Colonic mucosa (tissue), 4 donors: ENCODE data around the gene EPHX1. TPM values are rescaled to one million over a fixed set of nuclear protein-coding genes. Genes with fewer than 3 reads are reported as not detected.
"Not testable (repeated sequence)": the region's sequence is repeated elsewhere in the genome, so short reads cannot be mapped to it uniquely, and the experiment has no call there.

Source experiments
- DNase-seq: peaks from one replicate; pipeline ENCODE4 v3.0.0-alpha.2; 2020
- H3K27ac ChIP-seq: fragments of 200-600 bp; one replicate; pipeline ENCODE4 v1.8.0; 2021
- H3K27me3 ChIP-seq: fragments of 200-600 bp; one replicate; pipeline ENCODE4 v1.8.0; 2021
- H3K36me3 ChIP-seq: fragments of 200-600 bp; one replicate; pipeline ENCODE4 v1.8.0; 2021
- H3K4me1 ChIP-seq: fragments of 200-600 bp; one replicate; pipeline ENCODE4 v1.8.0; 2021; ENCODE audit warnings: mild to moderate bottlenecking
- H3K4me3 ChIP-seq: fragments of 200-600 bp; one replicate; pipeline ENCODE4 v1.8.0; 2021
- H3K9ac ChIP-seq, 2 donors: one replicate each; pipeline ENCODE4 v1.7.0; 2013; ENCODE audit warnings: control low read depth in 2 of 2, low read depth in 2 of 2, low read length in 2 of 2
- H3K9me3 ChIP-seq: fragments of 200-600 bp; one replicate; pipeline ENCODE4 v1.8.0; 2021
- intact Hi-C: fragments of 100-400 bp; cut with DNase I; formaldehyde crosslinking; loops from one replicate; pipeline ENCODE4 v1.14.1; 2022
- total RNA-seq, 2 donors: library from RNA; stranded (reverse); fragmentation: NEBNext Ultra II Directional in 1 of 2; extraction: Animal tissue kit (Norgen Biotek cat#: 25700) in 1 of 2; gene quantifications; one replicate each; pipeline ENCODE4 v1.2.1, GENCODE V29; 2021
- TF ChIP-seq, protein P1 (sequence below): fragments of 200-600 bp; IDR thresholded peaks from one replicate; pipeline ENCODE4 v1.8.0; 2022; ENCODE audit warnings: antibody characterized with exemption, mild to moderate bottlenecking
- donor health status: healthy.
- donor health status: DM: no; HTN: no; CAD: no.
- donor health status: DM: no; HTN: no; CAD: no.

EPHX1 gene
- total RNA-seq, 2 donors from 2014 or later: 58.0 to 61.9 TPM

DNA sequence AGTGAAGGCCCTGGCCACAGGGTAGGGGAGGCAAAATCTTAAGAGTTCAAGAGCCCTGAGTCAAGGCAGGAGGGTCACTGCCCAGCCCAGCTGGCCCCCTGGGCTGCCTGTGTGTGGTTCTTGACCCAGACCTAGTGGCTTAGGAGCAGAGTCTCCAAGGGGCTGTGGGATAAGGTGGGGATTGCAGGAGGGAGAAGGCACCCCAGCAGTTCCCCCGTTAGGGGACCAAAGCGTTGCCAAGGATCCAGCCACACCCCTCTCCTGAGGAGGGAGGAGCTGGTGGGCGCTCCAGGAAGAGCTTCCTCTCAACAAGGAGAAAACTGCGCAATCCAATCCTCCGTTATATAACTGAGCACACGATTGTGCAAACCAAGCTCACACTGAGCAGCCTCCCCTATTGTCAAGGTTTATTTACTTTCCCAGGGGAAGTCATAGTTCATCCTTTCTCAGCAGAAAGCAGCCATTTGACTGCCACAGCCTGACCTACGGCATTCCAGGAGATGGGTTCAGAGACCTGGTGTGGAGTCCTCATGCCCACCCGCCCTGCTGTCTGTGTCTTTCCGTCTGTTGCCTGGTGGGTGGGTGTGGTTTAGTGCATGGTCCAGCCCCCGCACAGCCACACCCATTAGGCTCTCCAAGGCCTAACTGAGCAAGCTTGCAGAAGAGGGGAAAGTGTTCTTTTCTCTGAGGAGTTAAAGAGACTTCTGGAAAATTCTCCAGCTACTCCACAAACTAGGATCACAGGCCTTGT lies 3.5 kb downstream of the EPHX1 start:
- Histone ChIP-seq H3K4me3 (no peak overlapping the region), H3K36me3 (no peaks in the 10 kb centered on the region), H3K27me3 (no peaks in the 10 kb centered on the region), H3K9ac (peak overlapping the region; percentile 20 to 49), H3K9me3 (no peaks in the 10 kb centered on the region), H3K27ac (peak overlapping the region; percentile 74), H3K4me1 (peaks cover 35% of the 10 kb centered on the region)
- DNase-seq: peak; percentile 76
- intact Hi-C loops: no loop called here
- TF ChIP-seq, protein P1, sequence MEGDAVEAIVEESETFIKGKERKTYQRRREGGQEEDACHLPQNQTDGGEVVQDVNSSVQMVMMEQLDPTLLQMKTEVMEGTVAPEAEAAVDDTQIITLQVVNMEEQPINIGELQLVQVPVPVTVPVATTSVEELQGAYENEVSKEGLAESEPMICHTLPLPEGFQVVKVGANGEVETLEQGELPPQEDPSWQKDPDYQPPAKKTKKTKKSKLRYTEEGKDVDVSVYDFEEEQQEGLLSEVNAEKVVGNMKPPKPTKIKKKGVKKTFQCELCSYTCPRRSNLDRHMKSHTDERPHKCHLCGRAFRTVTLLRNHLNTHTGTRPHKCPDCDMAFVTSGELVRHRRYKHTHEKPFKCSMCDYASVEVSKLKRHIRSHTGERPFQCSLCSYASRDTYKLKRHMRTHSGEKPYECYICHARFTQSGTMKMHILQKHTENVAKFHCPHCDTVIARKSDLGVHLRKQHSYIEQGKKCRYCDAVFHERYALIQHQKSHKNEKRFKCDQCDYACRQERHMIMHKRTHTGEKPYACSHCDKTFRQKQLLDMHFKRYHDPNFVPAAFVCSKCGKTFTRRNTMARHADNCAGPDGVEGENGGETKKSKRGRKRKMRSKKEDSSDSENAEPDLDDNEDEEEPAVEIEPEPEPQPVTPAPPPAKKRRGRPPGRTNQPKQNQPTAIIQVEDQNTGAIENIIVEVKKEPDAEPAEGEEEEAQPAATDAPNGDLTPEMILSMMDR: no peak

DNA sequence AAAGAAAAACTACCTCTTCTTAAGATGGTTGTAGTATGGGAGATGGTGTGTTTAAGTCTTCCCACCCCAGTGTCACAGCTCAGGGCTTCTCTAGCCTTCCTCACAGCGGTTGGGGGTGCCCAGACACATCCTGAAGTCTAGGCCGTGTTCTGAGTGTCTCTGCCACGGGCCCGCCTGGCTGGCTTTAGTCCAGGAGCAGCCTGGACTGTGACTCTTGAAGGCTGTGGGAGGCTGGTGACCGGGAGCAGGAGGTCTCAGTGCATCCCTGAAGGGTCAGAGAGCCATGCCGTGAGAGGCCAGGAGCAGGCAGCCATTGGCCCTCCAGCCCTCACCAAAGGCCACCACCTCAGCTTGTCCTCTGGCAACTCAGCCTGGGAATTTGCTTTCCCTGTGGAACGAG lies 4.5 kb downstream of the EPHX1 start:
- intact Hi-C loops: no loop called here
- H3K4me1 ChIP-seq: peaks cover 35% of the 10 kb centered on the region
- H3K27me3 ChIP-seq: no peaks in the 10 kb centered on the region
- H3K9ac ChIP-seq: peak overlapping the region; percentile 16 to 18
- DNase-seq: no peak
- H3K27ac ChIP-seq: peak overlapping the region; percentile 74
- H3K4me3 ChIP-seq: no peak overlapping the region
- H3K9me3 ChIP-seq: no peaks in the 10 kb centered on the region
- no peaks in the 10 kb centered on the region for H3K36me3 ChIP-seq
- TF ChIP-seq, protein P1: no peak

DNA sequence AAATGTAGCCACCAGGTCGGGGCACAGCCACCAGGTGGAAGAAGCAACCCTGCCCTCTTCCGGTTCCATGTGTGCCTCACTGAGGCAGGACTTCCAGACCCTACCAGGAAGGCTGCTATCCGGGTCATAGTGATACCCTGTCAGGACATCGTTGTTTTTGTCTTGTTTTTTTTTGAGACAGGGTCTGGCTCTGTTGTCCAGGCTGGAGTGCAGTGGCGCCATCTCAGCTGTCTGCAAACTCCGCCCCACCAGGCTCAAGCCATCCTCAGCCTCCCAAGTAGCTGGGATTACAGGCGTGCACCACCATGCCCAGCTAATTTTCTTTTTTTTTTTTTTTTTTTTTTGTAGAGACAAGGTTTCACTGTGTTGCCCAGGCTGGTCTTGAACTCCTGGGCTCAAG lies 5.2 kb downstream of the EPHX1 start:
- H3K36me3 ChIP-seq, H3K27ac ChIP-seq, intact Hi-C loops, H3K9ac ChIP-seq, H3K27me3 ChIP-seq, DNase-seq, H3K9me3 ChIP-seq, H3K4me3 ChIP-seq: not testable (repeated sequence)
- H3K4me1 ChIP-seq: peaks cover 35% of the 10 kb centered on the region

DNA sequence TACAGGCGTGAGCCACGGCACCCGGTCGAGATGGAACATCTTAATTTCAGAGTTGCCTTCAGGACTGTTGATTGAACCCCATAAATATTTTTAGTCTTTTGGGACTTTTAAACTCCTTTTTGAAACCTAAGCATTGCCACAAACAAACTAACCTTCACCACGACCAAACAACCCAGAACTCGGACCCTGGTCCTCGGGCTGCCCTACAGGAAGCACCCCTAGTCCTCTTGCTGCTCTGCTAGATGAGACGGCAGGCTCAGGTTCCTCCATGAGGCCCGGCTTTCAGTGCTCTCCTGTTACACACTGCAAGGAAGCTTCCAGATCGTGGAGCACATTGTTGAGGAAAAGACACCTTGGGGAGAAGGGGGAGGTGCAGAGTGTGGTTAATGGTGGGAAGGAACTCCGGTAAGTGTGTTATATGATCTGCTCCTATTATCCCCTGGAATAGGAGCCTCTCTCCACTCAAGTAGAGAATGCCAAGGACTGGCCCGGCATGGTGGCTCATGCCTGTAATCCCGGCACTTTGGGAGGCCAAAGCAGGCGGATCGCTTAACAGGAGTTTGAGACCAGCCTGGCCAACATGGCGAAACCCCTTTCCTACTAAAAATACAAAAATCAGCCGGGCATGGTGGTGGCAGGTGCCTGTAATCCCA lies 5.7 kb downstream of the EPHX1 start:
- Histone ChIP-seq H3K36me3 (no peaks in the 10 kb centered on the region), H3K4me1 (peaks cover 35% of the 10 kb centered on the region), H3K4me3 (no peak overlapping the region), H3K9ac (no peak overlapping the region), H3K27me3 (no peaks in the 10 kb centered on the region), H3K27ac (peak overlapping the region; percentile 84), H3K9me3 (no peaks in the 10 kb centered on the region)
- no peak for DNase-seq
- intact Hi-C loops: no loop called here
- TF ChIP-seq, protein P1: no peak

DNA sequence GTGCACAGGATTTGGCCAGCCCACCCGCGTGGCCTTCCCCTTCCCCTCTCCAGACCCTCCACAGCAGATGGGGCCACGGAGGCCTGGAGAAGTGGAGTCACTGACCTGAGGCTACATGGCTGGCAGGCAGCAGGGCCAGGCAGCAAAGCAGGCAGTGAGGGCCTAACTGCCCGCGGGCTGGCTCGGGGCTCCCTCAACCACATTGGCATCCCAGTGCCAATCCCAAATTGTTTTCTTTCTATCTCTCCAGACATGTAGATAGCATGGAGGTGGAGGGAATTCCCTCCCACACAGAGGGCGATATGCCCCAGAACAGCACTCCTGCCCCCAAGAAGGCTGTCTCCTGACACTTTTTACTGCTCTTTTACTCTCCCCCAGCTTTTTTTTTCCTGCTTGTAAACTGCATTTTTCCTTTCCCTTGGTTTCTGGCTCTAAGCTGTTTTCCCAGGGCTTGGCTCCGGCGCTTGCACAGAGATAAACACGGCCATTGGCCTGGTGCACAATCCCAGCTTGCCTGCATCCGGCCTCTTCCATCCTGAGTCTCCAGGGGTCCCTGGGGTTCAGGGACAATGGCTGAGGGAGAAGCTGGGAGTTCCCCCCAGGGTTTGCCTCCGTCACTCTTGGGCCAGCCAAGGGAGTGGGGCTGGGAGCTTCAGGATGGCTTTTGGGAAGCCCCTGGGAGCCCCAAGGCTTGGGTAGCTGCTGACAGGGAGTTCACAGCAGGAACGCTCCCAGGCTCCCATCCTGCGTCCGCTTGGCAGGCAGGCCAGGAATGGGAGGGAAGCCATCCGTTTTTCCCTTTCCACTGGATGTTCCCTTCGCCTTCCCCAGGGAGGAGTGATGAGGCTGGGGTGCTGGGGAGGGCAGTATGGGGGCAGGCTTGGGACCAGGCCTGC lies 7.0 kb downstream of the EPHX1 start:
- intact Hi-C loops: no loop called here
- H3K9me3 ChIP-seq: no peaks in the 10 kb centered on the region
- H3K27me3 ChIP-seq: no peaks in the 10 kb centered on the region
- no peaks in the 10 kb centered on the region for H3K36me3 ChIP-seq
- peaks cover 35% of the 10 kb centered on the region for H3K4me1 ChIP-seq
- peak; percentile 53 for DNase-seq
- peak overlapping the region; percentile 84 for H3K27ac ChIP-seq
- H3K9ac ChIP-seq: peak overlapping the region; percentile 56 to 87
- H3K4me3 ChIP-seq: no peak overlapping the region
- TF ChIP-seq, protein P1: no peak
